Midbrain (tissue), 1 donor: ENCODE measurements around the gene SLC15A3.

ENCODE experiments used
- DNase-seq: peaks from one replicate; lab custom pipeline; 2025; lab: John Stamatoyannopoulos, UW

The SLC15A3 gene

GRCh38 chr11:60951904-60952741 is at the start of gene SLC15A3:
Gene SLC15A3, minus strand, starts transcription at chr11:60952176. Its CDS starts 625 bp downstream, at chr11:60951551.
- DNase-seq = peak; percentile 44

DNA sequence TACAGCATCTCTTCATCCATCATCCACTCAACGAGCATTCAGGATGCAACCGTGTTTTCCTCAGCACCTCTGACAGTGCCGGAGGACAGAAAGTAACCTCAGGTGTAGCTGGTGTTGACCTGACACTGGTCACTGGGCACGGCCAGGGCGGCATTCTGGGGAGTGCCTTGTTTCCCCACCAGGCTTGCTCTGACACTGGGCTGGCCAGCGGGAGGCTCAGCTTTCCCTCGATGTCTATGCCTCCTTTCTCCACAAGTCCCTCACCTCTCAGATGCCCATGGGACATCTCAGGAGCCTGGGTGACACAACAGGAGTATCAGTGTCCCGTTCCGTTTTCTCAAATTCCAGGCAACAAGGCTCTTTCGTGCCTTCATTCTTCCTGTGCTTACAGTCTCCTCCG is 48.5 kb upstream of the SLC15A3 start:
- DNase-seq = no peak

- no peak for DNase-seq
Measured at GRCh38 chr11:60996381-60997138, 44.6 kb upstream of the SLC15A3 start.

- no peak for DNase-seq
Measured at GRCh38 chr11:60995798-60996197, 43.8 kb upstream of the SLC15A3 start.

DNA sequence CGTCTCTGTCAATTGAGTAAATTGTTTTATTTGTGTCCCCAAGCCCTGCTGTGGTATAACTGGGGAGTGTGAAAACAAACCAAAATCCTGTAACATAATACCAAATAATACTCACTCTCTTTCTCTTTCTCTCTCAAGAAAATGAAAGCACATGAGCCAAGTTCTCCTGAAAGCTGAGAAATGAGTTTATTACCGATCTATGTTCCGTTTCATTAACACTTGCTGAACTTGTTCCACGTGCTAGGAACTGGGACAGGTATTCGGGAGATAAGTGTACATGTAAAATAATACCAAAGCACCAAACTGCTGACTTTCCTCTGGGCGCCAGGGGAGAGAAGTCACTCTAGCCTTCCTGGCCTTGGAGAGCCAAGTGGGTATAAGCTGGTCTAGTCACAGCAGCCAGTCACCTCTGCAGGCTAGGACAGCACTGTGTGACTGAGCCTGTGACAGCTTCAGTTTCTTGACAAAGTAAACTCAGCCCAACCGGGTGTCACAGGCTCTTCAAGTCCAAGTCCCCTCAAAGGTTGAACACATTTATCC is 42.6 kb upstream of the SLC15A3 start:
- DNase-seq = no peak

DNA sequence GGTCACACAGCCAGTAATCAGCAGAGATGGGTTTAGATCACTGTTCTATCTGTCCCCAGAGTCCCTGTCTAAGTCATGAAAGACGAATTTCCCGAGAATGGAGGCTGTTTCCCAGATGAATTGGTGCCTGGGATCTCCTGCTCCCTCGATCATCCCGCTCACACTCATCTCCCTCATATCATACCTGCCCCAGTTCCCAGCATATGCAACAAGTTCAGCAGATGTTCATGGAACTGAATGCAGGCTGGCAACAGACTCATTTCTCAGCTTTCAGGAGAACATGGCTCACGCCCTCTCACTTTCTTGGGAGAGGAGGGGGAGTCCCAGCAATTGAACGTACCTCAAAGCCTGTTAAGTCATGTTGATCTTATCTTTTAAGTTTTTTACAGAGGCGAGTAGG is 41.6 kb upstream of the SLC15A3 start:
- DNase-seq = no peak

- no peak for DNase-seq
Measured at GRCh38 chr11:60992842-60993409, 41.0 kb upstream of the SLC15A3 start.

DNA sequence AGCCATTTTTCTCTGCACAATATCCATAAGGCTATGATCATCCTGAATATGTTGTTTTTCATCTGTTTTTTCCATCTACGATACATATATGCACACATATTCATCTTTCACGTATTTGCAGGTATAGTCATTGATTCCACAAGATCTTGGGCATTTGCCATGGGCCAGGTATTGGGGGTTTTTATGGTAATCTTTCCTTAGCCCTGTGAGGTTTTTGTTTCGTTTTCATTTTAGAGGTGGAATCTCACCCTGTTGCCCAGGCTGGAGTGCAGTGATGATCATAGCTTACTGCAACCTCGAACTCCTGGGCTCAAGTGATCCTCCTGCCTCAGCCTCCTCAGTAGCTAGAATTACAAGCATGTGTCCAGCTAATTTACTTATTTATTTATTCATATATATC is 39.5 kb upstream of the SLC15A3 start:
- no peak for DNase-seq

DNA sequence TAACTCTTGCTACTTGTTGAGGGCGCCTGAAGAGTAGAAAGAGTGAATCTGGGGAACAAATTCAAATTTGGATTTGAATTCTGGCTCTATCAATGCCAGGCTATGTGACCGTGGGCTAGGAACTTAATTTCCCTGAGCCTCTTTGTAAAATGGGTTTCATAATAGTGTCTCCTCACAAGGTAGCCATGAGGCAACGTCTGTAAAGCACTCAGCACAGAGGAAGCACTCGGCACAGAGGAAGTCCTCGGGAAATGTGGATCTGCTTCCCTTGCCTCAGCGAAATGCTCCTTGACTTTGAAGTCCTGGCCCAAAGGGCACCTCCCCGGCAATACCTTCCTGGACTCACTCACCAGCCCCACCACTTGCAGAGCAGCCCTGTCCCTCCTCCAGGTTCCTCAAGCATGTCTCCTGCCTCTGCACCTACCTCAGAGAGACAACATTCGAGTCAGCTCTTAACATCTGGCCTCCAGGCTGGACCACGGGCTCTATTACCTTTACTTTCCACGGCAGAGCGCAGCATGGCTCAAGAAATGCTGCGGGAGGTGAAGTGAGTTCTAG is 37.2 kb upstream of the SLC15A3 start:
- DNase-seq = no peak

- no peak for DNase-seq
Measured at GRCh38 chr11:60988658-60989057, 36.7 kb upstream of the SLC15A3 start.

DNA sequence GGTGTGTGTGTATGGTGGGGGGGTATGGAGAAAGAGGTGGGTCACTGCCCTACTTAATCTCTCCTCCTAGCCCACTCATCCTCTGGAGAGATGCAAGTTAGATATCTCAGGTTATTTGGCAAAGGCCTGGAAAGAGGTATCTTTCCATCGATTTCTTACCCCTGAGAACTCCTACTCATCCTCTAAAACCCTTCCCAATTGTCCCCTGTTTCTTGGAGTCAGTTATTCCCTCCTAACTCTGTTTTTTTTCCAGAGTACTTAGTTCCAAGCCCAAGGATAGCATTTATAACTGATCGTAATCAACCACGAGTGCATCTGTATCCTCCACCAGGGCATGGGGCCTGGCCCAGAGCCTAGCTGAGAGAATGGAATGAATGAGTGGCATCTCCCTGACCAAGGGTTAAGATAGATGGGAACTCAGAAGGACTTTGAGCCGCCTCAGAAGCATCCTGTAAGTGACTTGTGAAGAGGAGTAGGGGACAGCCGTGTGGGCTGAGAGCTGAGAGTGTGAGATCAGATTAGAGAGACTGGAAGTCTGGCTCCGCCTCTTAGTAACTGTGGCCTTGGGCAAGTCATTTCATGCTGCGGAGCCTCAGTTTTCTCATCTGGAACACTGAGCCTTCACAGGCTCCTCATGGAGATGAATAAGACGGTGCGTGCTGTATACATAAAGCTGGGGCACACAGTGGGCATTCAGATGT is 35.8 kb upstream of the SLC15A3 start:
- no peak for DNase-seq

- no peak for DNase-seq
Measured at GRCh38 chr11:60985991-60986915, 34.3 kb upstream of the SLC15A3 start.

GRCh38 chr11:60985501-60985900 is 33.5 kb upstream of the SLC15A3 start:
- DNase-seq = no peak

- no peak for DNase-seq
Measured at GRCh38 chr11:60984636-60985035, 32.7 kb upstream of the SLC15A3 start.

GRCh38 chr11:60984149-60984548 is 32.2 kb upstream of the SLC15A3 start:
- DNase-seq = no peak

DNA sequence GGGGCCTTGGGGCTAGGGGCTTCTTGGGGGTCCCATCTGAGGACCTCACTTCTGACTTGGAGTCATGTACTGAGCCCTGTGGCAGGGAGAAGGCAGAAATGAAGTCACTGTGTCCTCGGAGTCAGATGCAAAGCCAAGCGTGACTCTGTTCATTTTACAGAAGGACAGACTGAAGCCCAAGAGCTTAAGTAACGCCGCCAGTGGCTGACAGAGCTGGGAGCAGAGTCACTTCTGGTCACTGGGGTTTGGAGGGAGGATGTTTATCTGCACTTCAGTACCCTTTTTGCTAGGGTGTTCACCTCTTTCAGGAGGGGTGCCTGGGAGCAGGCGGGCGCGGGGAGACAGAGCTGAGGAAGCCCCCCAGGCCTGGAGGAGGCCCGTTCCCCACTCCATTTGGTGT is 30.2 kb upstream of the SLC15A3 start:
- DNase-seq = no peak

GRCh38 chr11:60981515-60981914 is 29.5 kb upstream of the SLC15A3 start:
- DNase-seq = no peak

DNA sequence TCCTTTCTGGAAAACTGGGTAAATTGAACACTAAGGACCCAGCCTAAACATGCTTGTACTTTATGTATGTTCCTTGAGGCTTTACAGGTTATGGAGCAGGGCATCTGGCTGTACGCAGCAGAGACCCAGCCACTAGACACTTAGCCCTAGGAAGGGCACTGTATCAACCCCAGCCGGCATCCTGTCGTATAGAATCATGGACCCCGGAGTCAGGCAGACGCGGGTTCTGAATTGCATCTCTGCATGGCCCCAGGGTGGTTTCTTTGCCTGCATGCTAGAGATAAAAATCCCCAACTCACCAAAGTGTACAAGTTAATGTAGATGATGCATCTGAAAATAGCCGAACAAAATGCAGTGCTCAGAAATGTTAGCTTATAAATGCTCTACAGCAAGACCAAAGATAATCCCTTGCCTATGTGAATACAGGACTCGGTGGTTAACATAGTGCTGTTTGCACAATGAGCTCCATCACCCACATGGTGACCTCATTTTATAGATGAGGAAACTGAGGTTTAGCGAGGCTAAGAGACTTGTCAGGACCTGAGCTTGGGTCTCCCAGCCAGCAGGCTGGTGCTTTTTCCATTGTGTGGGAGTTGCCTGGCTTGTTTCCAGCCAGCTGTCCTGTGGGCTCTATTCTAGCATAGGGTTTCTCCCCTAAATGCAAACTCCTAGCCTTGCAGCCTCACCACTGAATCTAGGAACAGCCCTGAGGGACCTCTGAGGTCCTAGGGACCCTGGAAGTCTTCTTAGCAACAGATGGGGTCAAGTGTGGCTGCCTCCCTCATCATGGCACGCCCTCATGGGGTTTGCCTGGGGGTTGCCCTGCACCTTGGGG is 26.8 kb upstream of the SLC15A3 start:
- DNase-seq = no peak

DNA sequence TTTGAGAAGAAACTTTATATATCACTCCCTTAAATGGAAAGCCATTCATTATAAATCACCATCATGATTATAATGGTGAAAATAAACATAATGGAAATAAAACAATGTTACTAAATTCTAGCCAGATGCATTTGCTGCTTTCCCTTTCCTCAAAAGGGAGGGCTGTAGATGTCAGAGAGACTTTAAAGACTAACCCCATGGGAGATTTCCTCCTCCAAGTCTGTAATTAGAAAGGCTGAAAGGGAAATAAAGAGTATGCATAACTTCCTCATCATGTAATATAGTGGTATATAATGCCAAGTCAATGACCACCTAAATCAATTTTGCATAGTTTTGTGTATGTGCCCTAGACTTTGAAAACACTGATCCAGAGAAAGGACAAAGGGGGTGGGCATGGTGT is 25.9 kb upstream of the SLC15A3 start:
- DNase-seq = no peak

DNA sequence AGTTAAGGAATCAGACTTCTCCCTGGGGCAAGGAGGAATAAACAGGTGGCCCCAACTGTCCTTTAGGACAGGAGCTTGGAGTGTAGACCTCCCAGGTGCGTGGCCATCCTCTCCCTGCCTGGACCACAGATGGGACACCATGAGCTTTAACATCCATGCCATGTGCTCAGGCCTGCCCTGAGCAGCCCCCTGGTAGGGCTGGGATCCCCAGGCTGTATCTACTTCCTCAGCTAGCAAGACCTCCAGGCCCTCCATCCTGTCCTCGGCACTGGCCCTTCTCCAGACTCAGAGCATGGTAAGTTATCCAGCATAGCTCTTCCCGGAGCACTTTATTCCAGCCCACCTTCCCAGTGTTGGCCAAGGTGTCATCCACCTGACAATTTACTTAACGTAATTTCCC is 25.2 kb upstream of the SLC15A3 start:
- no peak for DNase-seq
